GM18517 (cell line): Measurements from ENCODE around the gene TCAP.
A peak's percentile ranks its signal among the peaks of the same experiment; 100 is the strongest.

ENCODE experiments used
- ATAC-seq: cut with Tn5 transposase; IDR thresholded peaks from one replicate; pipeline ENCODE4 v1.9.1; 2021; ENCODE audit warnings: mild to moderate bottlenecking, moderate library complexity; ENCODE audit not compliant: unreplicated experiment

Gene TCAP

GRCh38 chr17:39628655-39629493, 36.3 kb upstream of the TCAP start:
- ATAC-seq: no peak

DNA sequence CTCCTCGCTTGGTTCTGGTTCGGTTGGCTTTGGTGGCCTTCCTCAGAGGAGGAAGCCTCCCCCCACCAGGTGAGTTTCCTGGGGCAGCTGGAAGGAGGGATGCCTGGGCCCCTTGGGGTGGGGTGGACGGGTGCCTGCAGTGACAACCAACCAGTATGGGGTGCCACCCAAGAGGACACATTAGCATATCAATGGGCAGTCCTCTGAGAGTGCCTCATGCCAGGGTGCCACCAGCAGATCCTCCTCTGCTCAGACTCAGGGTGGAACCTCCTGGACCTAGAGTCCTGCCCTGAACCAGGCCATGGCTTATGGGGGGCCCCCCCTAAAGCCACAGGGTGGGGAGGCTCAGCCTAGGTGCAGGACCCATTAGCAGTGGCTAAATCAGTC, 35.7 kb upstream of the TCAP start:
- ATAC-seq: no peak

GRCh38 chr17:39629898-39630297, 35.3 kb upstream of the TCAP start:
- ATAC-seq: no peak

- ATAC-seq: no peak
Measured at GRCh38 chr17:39631403-39631802, 33.7 kb upstream of the TCAP start.

DNA sequence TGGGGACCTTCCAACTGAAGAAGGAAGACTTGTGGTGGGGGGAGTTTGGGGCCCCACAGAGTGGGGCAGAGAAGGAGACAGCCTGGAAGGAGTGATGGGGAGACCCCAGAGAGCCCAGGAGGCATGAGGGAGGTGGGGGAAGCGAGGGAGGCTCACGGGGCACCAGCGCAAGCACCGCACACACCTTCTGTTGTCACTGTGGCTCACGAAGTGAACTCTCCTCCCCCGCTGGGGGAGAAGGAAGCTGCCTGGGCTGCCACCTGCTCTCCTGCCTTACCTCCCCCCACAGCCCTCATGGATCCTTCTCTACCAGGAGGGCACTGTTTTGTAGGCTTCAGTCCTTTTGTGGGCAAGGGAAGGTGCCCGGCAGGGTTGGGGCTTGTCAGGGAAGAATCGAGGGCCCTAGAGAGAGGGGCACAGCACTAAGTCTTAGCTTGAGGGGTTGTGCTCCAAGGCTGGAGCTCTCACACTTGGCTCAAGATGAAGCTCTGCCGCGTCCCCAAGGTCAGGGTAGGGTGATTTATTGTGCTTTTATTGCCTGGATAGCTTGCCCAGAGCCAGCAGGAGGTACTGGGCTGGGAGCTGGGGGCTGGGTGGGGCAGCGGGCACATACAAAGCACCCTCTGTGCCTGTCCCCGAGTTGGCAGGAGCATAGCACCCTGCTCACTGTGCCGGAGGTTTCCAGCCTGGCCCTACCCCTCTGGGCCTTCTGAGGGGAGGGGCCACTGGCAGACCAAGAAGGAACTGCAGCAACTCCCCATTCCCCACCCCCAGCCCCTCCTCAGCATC, 32.8 kb upstream of the TCAP start:
- no peak for ATAC-seq

- ATAC-seq: no peak
Measured at GRCh38 chr17:39633570-39634183, 31.5 kb upstream of the TCAP start.

- ATAC-seq: no peak
Measured at GRCh38 chr17:39634384-39634871, 30.7 kb upstream of the TCAP start.

- no peak for ATAC-seq
Measured at GRCh38 chr17:39635614-39636176, 29.5 kb upstream of the TCAP start.

- ATAC-seq: peak; percentile 25
Measured at GRCh38 chr17:39636587-39636926, 28.6 kb upstream of the TCAP start.

DNA sequence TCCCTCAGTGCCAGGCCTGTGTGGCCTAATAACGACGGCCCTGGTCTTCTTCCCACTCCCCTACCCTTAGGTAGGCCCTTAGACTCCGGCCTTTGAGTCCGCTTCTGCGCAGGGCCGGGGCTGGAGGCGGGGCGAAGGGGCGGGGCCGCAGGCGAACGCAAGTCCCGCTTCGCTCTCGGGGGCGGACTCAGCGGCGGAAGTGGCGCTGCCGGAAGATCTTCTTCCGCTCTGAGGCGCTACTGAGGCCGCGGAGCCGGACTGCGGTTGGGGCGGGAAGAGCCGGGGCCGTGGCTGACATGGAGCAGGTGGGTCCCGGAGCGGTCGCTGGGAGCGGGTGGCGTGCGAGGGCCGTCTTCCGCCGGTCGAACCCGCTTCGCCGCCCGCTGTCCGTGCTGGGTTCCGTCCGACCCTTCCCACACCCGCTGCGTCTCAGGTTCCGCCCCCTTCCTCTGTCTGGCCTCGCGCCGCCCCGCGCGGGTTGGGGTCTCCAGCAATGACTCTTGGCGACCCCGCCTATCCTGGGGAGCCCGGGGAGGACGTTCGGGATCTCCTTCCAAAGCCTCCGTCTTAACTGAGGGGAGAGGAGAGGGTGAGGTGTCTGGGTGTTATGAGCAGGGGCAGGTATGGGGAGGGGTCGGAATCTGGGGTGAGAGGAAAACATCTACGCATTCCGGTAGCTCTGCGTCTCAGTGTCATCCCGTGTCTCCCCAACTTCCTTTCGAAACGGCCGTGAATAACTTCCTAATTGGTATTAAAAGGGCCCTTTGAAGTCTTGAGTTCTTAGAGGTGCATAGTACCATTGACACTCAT, 28.0 kb upstream of the TCAP start, which contains the start of gene STARD3:
STARD3 (plus strand) TSS at position 218 of the 810 bp plus-strand sequence. CDS start 16,388 bp downstream, outside the sequence.
- ATAC-seq: peak; percentile 72

GRCh38 chr17:39638317-39638716, 26.8 kb upstream of the TCAP start:
- ATAC-seq: no peak

- ATAC-seq: no peak
Measured at GRCh38 chr17:39639043-39639442, 26.1 kb upstream of the TCAP start.

- no peak for ATAC-seq
Measured at GRCh38 chr17:39639566-39640458, 25.3 kb upstream of the TCAP start.

- no peak for ATAC-seq
Measured at GRCh38 chr17:39640591-39641031, 24.5 kb upstream of the TCAP start.

GRCh38 chr17:39641097-39641496, 24.1 kb upstream of the TCAP start:
- ATAC-seq: no peak

DNA sequence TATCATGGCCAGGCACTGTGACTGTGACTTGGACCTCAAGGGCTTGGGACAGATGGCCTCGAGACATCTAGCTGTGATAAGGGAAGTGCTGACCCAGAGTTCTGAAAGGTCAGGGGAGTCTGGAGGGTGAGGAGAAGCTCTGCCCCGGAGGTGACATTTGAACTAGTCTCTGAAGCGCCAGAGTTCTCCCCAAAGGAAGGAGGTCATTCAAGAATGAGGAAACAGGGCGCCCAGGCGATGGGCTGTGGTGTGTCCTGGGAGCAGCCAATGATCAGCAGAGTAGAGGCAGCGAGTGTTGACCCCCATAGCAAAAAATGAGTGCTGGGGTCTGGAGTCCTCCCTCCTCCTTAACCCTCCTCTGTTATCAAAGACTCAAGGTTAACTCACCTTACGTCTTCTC, 23.3 kb upstream of the TCAP start:
- no peak for ATAC-seq

- ATAC-seq: no peak
Measured at GRCh38 chr17:39642291-39643074, 22.7 kb upstream of the TCAP start.

GRCh38 chr17:39643271-39643670, 21.9 kb upstream of the TCAP start:
- ATAC-seq: no peak

DNA sequence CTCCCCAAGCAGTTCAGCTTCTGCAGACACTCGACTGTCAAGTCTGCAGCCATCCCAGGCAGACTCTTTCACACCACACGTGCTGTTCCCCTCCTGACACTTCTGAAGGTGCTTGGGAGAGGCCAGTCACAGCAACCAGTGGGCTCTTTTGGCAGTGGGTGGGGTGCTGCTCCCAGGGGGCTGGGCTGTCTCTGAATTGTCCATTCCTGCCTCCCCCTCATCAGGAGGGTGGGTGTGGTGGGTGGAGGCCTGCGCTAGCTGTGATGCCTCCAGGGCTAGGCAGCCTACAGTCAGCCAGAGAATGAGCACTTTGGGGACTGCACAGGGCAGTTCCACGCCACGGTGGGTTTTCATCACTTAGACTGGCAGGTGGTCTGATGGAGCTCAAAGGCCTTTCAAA, 17.9 kb upstream of the TCAP start:
- ATAC-seq: no peak
